ENCODE data around the gene CHST2. TPM values are rescaled to one million over a fixed set of nuclear protein-coding genes. Genes with fewer than 3 reads are reported as not detected.

CHST2 gene
- total RNA-seq, 4 donors from 2014 or later: 3.3 to 10.8 (median 10.2) TPM

DNA sequence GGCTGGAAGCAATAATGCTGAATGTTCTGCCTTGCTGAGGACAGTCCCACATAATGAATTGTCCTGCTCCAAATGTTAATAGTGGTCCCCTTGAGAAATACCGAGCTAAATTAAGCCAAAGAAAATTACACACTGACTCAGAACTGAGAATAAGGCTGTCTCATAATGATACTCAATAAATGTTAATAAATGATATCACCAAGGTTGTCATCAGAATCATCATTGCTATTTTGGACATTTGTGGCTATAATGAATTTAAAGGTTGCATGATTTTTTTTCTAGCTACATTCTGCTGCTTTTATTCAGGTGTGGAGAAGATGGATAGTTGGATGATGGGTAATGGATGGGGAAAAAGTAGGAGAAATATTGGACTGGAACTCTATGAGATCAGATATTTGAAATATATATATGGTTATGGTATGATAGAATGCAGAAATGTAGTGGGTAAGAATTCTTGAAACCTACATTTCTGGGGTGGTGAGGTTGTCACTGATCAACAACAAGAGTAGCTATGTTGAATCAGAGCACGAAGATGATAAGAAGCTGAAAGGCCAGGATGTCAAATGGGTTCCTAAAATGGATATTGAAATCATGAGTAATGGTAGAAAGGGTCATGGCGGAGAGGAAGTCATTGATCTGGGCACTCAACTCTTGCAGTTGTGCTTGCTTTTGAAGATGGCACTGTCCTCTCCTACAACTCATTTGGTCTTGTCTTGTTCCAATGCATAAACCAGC, 12.8 kb downstream of the CHST2 start:
- Histone ChIP-seq H3K4me3 (no peak overlapping the region), H3K27ac (replicated peaks in 1 of 4) (no peak overlapping the region), H3K36me3 (no peaks in the 10 kb centered on the region), H3K4me1 (no peaks in the 10 kb centered on the region), H3K9me3 (no peaks in the 10 kb centered on the region), H3K27me3 (peaks cover 0 to 7% (median 0%) of the 10 kb centered on the region in 4 donors)
- WGBS: 88% methylated on average over 3 of the region's 3 CpGs
- DNase-seq (ENCODE audit: extremely low spot score): peak; percentile 39
- TF ChIP-seq POLR2A (IDR thresholded peaks at IDR 0.05; ENCODE audit: low read depth) (no peak), EP300 (IDR thresholded peaks at IDR 0.05) (no peak), POLR2AphosphoS5 (IDR thresholded peaks at IDR 0.05) (no peak)
- TF ChIP-seq, protein P1, sequence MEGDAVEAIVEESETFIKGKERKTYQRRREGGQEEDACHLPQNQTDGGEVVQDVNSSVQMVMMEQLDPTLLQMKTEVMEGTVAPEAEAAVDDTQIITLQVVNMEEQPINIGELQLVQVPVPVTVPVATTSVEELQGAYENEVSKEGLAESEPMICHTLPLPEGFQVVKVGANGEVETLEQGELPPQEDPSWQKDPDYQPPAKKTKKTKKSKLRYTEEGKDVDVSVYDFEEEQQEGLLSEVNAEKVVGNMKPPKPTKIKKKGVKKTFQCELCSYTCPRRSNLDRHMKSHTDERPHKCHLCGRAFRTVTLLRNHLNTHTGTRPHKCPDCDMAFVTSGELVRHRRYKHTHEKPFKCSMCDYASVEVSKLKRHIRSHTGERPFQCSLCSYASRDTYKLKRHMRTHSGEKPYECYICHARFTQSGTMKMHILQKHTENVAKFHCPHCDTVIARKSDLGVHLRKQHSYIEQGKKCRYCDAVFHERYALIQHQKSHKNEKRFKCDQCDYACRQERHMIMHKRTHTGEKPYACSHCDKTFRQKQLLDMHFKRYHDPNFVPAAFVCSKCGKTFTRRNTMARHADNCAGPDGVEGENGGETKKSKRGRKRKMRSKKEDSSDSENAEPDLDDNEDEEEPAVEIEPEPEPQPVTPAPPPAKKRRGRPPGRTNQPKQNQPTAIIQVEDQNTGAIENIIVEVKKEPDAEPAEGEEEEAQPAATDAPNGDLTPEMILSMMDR (IDR thresholded peaks at IDR 0.05): no peak
- intact Hi-C loops (cut with DNase I): no loop called here

DNA sequence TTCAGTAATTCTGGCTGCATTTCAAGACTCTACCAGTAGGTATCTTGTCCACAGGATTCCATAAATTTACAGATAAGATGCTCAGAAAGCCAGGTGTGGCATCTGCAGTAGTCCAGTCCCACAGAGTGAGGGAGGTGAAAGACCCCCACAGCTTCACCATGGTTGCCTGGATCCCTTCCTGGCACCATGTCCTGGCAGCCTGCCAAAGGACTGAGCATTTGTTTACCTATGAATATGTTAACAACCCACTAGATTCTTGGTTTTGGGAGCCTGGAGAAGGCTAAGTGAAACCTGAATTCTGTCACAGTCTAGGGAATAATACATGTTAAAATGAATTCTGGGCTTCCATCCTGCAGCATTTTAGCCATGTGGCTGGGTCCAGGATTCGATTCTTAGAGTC, 14.9 kb downstream of the CHST2 start:
- H3K27me3 ChIP-seq: peaks cover 0 to 7% (median 0%) of the 10 kb centered on the region in 4 donors
- 67% methylated on average over 1 of the region's 1 CpG for WGBS
- intact Hi-C loops (cut with DNase I): no loop called here
- TF ChIP-seq POLR2AphosphoS5 (IDR thresholded peaks at IDR 0.05) (no peak), POLR2A (IDR thresholded peaks at IDR 0.05; ENCODE audit: low read depth) (no peak), EP300 (IDR thresholded peaks at IDR 0.05) (no peak)
- TF ChIP-seq, protein P1 (IDR thresholded peaks at IDR 0.05): no peak
- H3K4me3 ChIP-seq: no peak overlapping the region
- H3K9me3 ChIP-seq: no peaks in the 10 kb centered on the region
- no peaks in the 10 kb centered on the region for H3K36me3 ChIP-seq
- peaks cover 0 to 1% (median 0%) of the 10 kb centered on the region in 4 donors for H3K4me1 ChIP-seq
- H3K27ac ChIP-seq (replicated peaks in 1 of 4): no peak overlapping the region
- no peak for DNase-seq (ENCODE audit: extremely low spot score)

DNA sequence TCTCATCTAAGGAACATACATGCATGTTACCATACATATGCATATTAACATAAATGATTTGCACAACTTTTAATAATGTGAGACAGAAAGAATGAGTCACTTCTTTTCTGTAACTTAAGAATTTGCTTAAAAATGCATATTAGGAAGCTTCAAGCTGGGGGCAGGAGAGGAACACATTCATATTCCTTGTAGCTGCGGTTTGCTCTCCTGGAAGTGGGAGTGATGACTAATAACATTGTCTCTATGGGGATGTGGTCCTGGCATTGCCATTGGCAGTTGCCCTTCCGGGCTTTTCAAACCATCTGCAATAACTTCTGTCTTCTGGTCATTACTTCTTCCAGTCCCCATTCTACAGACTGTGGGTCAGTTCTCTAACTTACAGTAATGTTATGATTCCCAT, 15.6 kb downstream of the CHST2 start:
- intact Hi-C loops (cut with DNase I): no loop called here
- peaks cover 0 to 7% (median 0%) of the 10 kb centered on the region in 4 donors for H3K27me3 ChIP-seq
- H3K27ac ChIP-seq (replicated peaks in 1 of 4): no peak overlapping the region
- no peaks in the 10 kb centered on the region for H3K36me3 ChIP-seq
- H3K4me3 ChIP-seq: no peak overlapping the region
- H3K9me3 ChIP-seq: no peaks in the 10 kb centered on the region
- peaks cover 0 to 8% (median under 1%) of the 10 kb centered on the region in 4 donors for H3K4me1 ChIP-seq
- WGBS: 45% methylated on average over 2 of the region's 2 CpGs
- TF ChIP-seq EP300 (IDR thresholded peaks at IDR 0.05): no peak
- no peak for DNase-seq (ENCODE audit: extremely low spot score)

DNA sequence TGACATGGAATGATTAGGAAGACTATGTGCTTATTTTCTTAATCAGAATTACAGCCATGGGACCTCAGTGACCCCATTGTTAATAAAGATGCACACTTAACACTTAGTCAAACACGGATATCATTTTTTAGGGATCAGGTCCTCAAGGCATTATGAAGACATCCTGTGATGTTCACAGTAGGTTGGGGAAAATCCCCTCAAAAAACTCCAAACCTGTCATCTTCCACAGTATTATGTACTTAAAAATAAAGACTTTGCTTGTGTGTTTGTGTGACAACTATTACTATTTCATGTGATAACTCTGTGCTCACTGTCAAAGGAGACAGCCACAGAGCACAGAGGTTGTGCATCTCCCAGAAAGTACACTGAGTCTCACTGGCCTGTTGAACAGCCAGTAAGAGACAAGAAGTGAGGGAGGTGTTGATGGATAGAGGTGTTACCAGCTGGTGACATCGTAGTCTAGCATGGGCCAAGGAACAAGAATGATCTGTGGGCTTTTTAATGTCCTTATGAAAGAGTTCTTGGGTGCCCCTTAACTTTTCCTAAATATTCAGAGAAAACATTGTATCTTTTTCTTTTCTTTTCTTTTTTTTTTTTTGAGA, 18.0 kb downstream of the CHST2 start:
- no peaks in the 10 kb centered on the region for H3K36me3 ChIP-seq
- TF ChIP-seq, protein P1 (IDR thresholded peaks at IDR 0.05): no peak
- TF ChIP-seq POLR2A (IDR thresholded peaks at IDR 0.05; ENCODE audit: low read depth): no peak
- no peak for TF ChIP-seq EP300 (IDR thresholded peaks at IDR 0.05)
- TF ChIP-seq POLR2AphosphoS5 (IDR thresholded peaks at IDR 0.05): no peak
- H3K9me3 ChIP-seq: no peaks in the 10 kb centered on the region
- H3K4me3 ChIP-seq: no peak overlapping the region
- intact Hi-C loops (cut with DNase I): no loop called here
- peaks cover 0 to 7% (median 0%) of the 10 kb centered on the region in 4 donors for H3K27me3 ChIP-seq
- no peak for DNase-seq (ENCODE audit: extremely low spot score)
- peaks cover 0 to 8% (median 3%) of the 10 kb centered on the region in 4 donors for H3K4me1 ChIP-seq
- 96% methylated on average over 2 of the region's 2 CpGs for WGBS
- no peak overlapping the region for H3K27ac ChIP-seq (replicated peaks in 1 of 4)

DNA sequence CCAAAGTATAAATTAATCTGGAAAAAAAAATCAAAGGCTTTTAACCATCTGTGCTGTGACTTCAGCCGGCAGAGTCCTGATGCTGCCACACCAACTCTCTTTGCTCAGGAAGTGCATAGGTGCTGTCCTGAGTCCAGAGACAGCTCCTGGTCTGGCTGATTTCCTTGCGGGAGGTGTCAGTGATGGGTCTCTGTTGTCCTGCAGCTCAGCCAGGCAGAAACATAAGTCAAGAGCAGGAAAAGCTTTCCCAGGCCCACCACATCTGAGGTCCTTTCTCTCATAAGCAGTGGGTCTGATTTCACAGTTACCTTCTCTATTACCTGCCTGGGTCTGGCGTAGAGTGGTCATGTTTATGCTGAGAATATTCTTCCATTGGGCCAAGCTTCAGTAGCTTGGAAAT, 19.4 kb downstream of the CHST2 start:
- H3K27ac ChIP-seq (replicated peaks in 1 of 4): no peak overlapping the region
- intact Hi-C loops (cut with DNase I): no loop called here
- 85% methylated on average over 3 of the region's 3 CpGs for WGBS
- TF ChIP-seq, protein P1 (IDR thresholded peaks at IDR 0.05): no peak
- no peak for TF ChIP-seq EP300 (IDR thresholded peaks at IDR 0.05)
- TF ChIP-seq POLR2A (IDR thresholded peaks at IDR 0.05; ENCODE audit: low read depth): no peak
- no peak for TF ChIP-seq POLR2AphosphoS5 (IDR thresholded peaks at IDR 0.05)
- H3K36me3 ChIP-seq: no peaks in the 10 kb centered on the region
- no peaks in the 10 kb centered on the region for H3K9me3 ChIP-seq
- H3K4me3 ChIP-seq: no peak overlapping the region
- peaks cover 0 to 8% (median 3%) of the 10 kb centered on the region in 4 donors for H3K4me1 ChIP-seq
- no peak for DNase-seq (ENCODE audit: extremely low spot score)
- H3K27me3 ChIP-seq: peaks cover 0 to 7% (median 0%) of the 10 kb centered on the region in 4 donors

Data from esophagus muscularis mucosa (tissue), 4 donors.